HG02943 (cell line): Measurements from ENCODE around the gene GARIN6.
A peak's percentile ranks its signal among the peaks of the same experiment; 100 is the strongest.
"Not testable (repeated sequence)": the region's sequence is repeated elsewhere in the genome, so short reads cannot be mapped to it uniquely, and the experiment has no call there.

ENCODE experiments used
- ATAC-seq: cut with Tn5 transposase; IDR thresholded peaks from one replicate; pipeline ENCODE4 v1.9.1; 2021; ENCODE audit warnings: mild to moderate bottlenecking, low read depth, moderate library complexity; ENCODE audit not compliant: unreplicated experiment

Gene GARIN6

GRCh38 chr12:99647453-99647852 lies at the start of gene GARIN6:
TSS of gene GARIN6 (plus strand) at chr12:99647753. CDS start at chr12:99648175, 422 bp downstream.
- ATAC-seq: no peak

GRCh38 chr12:99598785-99599184 lies 48.8 kb upstream of the GARIN6 start:
- ATAC-seq: no peak

- ATAC-seq: peak; percentile 93
Observed at GRCh38 chr12:99600388-99600787, 47.2 kb upstream of the GARIN6 start.

GRCh38 chr12:99609455-99610181 lies 37.9 kb upstream of the GARIN6 start:
- no peak for ATAC-seq

GRCh38 chr12:99611117-99611516 lies 36.4 kb upstream of the GARIN6 start:
- ATAC-seq: no peak

- no peak for ATAC-seq
Observed at GRCh38 chr12:99611599-99611998, 36.0 kb upstream of the GARIN6 start.

- no peak for ATAC-seq
Observed at GRCh38 chr12:99618657-99619056, 28.9 kb upstream of the GARIN6 start.

GRCh38 chr12:99619389-99620158 lies 28.0 kb upstream of the GARIN6 start:
- peak; percentile 85 for ATAC-seq

- ATAC-seq: no peak
Observed at GRCh38 chr12:99620159-99620479, 27.4 kb upstream of the GARIN6 start.

- ATAC-seq: not testable (repeated sequence)
Observed at GRCh38 chr12:99624591-99624990, 23.0 kb upstream of the GARIN6 start.

- ATAC-seq: no peak
Observed at GRCh38 chr12:99627459-99627858, 20.1 kb upstream of the GARIN6 start.

GRCh38 chr12:99644629-99645028 lies 2.9 kb upstream of the GARIN6 start:
- ATAC-seq: no peak

GRCh38 chr12:99648183-99648582 lies 630 bp downstream of the GARIN6 start:
- no peak for ATAC-seq

GRCh38 chr12:99649551-99649950 lies 2.0 kb downstream of the GARIN6 start:
- ATAC-seq: no peak

- no peak for ATAC-seq
Observed at GRCh38 chr12:99658671-99659349, 11.3 kb downstream of the GARIN6 start.

- no peak for ATAC-seq
Observed at GRCh38 chr12:99670635-99671034, 23.1 kb downstream of the GARIN6 start.

- ATAC-seq: no peak
Observed at GRCh38 chr12:99680276-99680675, 32.7 kb downstream of the GARIN6 start.

GRCh38 chr12:99686142-99686541 lies 38.6 kb downstream of the GARIN6 start:
- no peak for ATAC-seq

GRCh38 chr12:99695050-99695449 lies 47.5 kb downstream of the GARIN6 start:
- no peak for ATAC-seq
